WTC11 (cell line): Measurements from ENCODE around the gene MAGI2. TPM values are rescaled to one million over a fixed set of nuclear protein-coding genes. Genes with fewer than 3 reads are reported as not detected.

Experiments used
- ATAC-seq: fragments of 200-7000 bp; cut with Tn5 transposase; 2 replicates; pipeline ENCODE4 v1.10.0; 2021; ENCODE audit warnings: mild to moderate bottlenecking, moderate library complexity
- CTCF ChIA-PET: fragments of 300-600 bp; sonication (Branson Sonifier 250); formaldehyde crosslinking; loops from one replicate; lab custom pipeline; 2021; ENCODE audit warnings: antibody characterized with exemption; lab: Charles Lee
- POLR2A ChIA-PET: fragments of 350-600 bp; sonication (Branson Sonifier 250); formaldehyde crosslinking; loops from one replicate; lab custom pipeline; 2021; ENCODE audit warnings: antibody characterized with exemption; lab: Charles Lee
- DNase-seq: peaks from one replicate; pipeline ENCODE4 v3.0.0; 2021; ENCODE audit warnings: low spot score
- H3K27ac Mint-ChIP-seq: 2 replicates; pipeline ENCODE4 v1.8.0; 2021; ENCODE audit warnings: mixed read lengths
- H3K27me3 Mint-ChIP-seq: 2 replicates; pipeline ENCODE4 v1.8.0; 2021; ENCODE audit warnings: low read depth, mild to moderate bottlenecking, moderate library complexity, mixed read lengths
- H3K36me3 Mint-ChIP-seq: 2 replicates; pipeline ENCODE4 v1.8.0; 2021; ENCODE audit warnings: mixed read lengths
- H3K4me1 Mint-ChIP-seq: 2 replicates; pipeline ENCODE4 v1.8.0; 2022; ENCODE audit warnings: mixed read lengths
- H3K4me3 Mint-ChIP-seq: 2 replicates; pipeline ENCODE4 v1.8.0; 2021; ENCODE audit warnings: mild to moderate bottlenecking, moderate library complexity, mixed read lengths
- H3K9me3 Mint-ChIP-seq: 2 replicates; pipeline ENCODE4 v1.8.0; 2021; ENCODE audit warnings: mixed read lengths
- CREM ChIP-seq: sonication (generic); formaldehyde crosslinking; IDR thresholded peaks from 2 replicates; pipeline ENCODE4 v1.8.1; 2022; ENCODE audit warnings: mild to moderate bottlenecking, missing genetic modification reagents, moderate library complexity
- ETV6 ChIP-seq: sonication (generic); formaldehyde crosslinking; IDR thresholded peaks from 2 replicates; pipeline ENCODE4 v1.8.1; 2022; ENCODE audit warnings: mild to moderate bottlenecking, missing genetic modification reagents
- GRHL2 ChIP-seq: fragments of 250-450 bp; sonication (Bioruptor Pico); IDR thresholded peaks from 2 replicates; pipeline ENCODE4 v1.8.0; 2022; ENCODE audit warnings: mild to moderate bottlenecking, moderate library complexity; ENCODE audit not compliant: insufficient replicate concordance, severe bottlenecking
- MXD4 ChIP-seq: fragments of 250-450 bp; sonication (Bioruptor Pico); IDR thresholded peaks from 2 replicates; pipeline ENCODE4 v1.8.0; 2021; ENCODE audit warnings: mild to moderate bottlenecking, moderate library complexity, borderline replicate concordance
- NFATC4 ChIP-seq: fragments of 250-450 bp; sonication (Bioruptor Pico); IDR thresholded peaks from 2 replicates; pipeline ENCODE4 v1.9.0; 2021; ENCODE audit warnings: mild to moderate bottlenecking
- NR3C1 ChIP-seq: sonication (generic); formaldehyde crosslinking; conservative IDR thresholded peaks from 2 replicates; pipeline ENCODE4 v1.8.1; 2023; ENCODE audit warnings: low read depth, mild to moderate bottlenecking, missing genetic modification reagents
- OVOL2 ChIP-seq: fragments of 250-450 bp; sonication (Bioruptor Pico); IDR thresholded peaks from 2 replicates; pipeline ENCODE4 v1.9.0; 2021; ENCODE audit warnings: mild to moderate bottlenecking, borderline replicate concordance
- SOX15 ChIP-seq: fragments of 250-450 bp; sonication (Bioruptor Pico); IDR thresholded peaks from 2 replicates; pipeline ENCODE4 v1.9.0; 2021; ENCODE audit warnings: mild to moderate bottlenecking
- total RNA-seq: library from RNA; stranded (reverse); gene quantifications from 3 replicates; pipeline ENCODE4 v1.2.3, GENCODE V29; 2021
- TF ChIP-seq, protein P1 (sequence below): sonication (generic); formaldehyde crosslinking; IDR thresholded peaks from 2 replicates; pipeline ENCODE4 v1.8.1; 2023; ENCODE audit warnings: mild to moderate bottlenecking, missing genetic modification reagents, moderate library complexity
- TF ChIP-seq, protein P2 (sequence below): sonication (generic); formaldehyde crosslinking; IDR thresholded peaks from 2 replicates; pipeline ENCODE4 v1.8.0; 2022; ENCODE audit warnings: mild to moderate bottlenecking, missing genetic modification reagents
- TF ChIP-seq, protein P3 (sequence below): sonication (generic); formaldehyde crosslinking; IDR thresholded peaks from 2 replicates; pipeline ENCODE4 v1.8.0; 2022; ENCODE audit warnings: mild to moderate bottlenecking, missing genetic modification reagents
- TF ChIP-seq, protein P4 (sequence below): sonication (generic); formaldehyde crosslinking; IDR thresholded peaks from 2 replicates; pipeline ENCODE4 v1.8.0; 2022; ENCODE audit warnings: mild to moderate bottlenecking, missing genetic modification reagents
- TF ChIP-seq, protein P5 (sequence below): sonication (generic); formaldehyde crosslinking; IDR thresholded peaks from 2 replicates; pipeline ENCODE4 v1.8.1; 2022; ENCODE audit warnings: mild to moderate bottlenecking, missing genetic modification reagents, moderate library complexity, borderline replicate concordance
- TF ChIP-seq, protein P6 (sequence below): sonication (generic); formaldehyde crosslinking; IDR thresholded peaks from 2 replicates; pipeline ENCODE4 v1.8.1; 2023; ENCODE audit warnings: mild to moderate bottlenecking, moderate library complexity, missing genetic modification reagents

MAGI2 gene
- total RNA-seq, 1 experiment from 2014 or later, result 26.6 TPM

DNA sequence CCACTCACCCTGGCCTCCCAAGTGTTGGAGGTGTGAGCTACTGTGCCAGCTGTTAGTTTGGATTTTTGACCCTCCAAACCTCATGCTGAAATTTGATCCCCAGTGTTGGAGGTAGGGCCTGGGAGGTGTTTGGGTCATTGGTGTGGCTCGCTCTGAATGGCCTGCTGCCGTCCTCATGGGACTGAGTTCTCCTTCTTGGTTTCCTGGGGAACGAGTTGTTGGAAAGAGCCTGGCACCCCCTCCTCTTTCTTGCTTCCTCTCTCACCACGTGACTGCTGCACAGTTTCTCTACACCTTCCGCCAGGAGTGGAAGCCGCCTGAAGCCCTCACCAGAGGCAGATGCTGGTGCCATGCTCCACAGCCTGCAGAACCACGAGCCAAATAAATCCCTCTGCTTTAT lies 1401.4 kb downstream of the MAGI2 start:
- TF ChIP-seq ETV6 (CRISPR knock-in tag) (peak; percentile 72), MXD4 (CRISPR knock-in tag) (no peak)
- TF ChIP-seq, protein P1, sequence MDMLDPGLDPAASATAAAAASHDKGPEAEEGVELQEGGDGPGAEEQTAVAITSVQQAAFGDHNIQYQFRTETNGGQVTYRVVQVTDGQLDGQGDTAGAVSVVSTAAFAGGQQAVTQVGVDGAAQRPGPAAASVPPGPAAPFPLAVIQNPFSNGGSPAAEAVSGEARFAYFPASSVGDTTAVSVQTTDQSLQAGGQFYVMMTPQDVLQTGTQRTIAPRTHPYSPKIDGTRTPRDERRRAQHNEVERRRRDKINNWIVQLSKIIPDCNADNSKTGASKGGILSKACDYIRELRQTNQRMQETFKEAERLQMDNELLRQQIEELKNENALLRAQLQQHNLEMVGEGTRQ (CRISPR knock-in tag), result peak; percentile 94
- TF ChIP-seq, protein P2, sequence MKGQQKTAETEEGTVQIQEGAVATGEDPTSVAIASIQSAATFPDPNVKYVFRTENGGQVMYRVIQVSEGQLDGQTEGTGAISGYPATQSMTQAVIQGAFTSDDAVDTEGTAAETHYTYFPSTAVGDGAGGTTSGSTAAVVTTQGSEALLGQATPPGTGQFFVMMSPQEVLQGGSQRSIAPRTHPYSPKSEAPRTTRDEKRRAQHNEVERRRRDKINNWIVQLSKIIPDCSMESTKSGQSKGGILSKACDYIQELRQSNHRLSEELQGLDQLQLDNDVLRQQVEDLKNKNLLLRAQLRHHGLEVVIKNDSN (CRISPR knock-in tag), result peak; percentile 89
- TF ChIP-seq, protein P3, sequence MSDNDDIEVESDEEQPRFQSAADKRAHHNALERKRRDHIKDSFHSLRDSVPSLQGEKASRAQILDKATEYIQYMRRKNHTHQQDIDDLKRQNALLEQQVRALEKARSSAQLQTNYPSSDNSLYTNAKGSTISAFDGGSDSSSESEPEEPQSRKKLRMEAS (CRISPR knock-in tag), result peak; percentile 50; the same call in 1 of the 2 replicates
- TF ChIP-seq, protein P4, sequence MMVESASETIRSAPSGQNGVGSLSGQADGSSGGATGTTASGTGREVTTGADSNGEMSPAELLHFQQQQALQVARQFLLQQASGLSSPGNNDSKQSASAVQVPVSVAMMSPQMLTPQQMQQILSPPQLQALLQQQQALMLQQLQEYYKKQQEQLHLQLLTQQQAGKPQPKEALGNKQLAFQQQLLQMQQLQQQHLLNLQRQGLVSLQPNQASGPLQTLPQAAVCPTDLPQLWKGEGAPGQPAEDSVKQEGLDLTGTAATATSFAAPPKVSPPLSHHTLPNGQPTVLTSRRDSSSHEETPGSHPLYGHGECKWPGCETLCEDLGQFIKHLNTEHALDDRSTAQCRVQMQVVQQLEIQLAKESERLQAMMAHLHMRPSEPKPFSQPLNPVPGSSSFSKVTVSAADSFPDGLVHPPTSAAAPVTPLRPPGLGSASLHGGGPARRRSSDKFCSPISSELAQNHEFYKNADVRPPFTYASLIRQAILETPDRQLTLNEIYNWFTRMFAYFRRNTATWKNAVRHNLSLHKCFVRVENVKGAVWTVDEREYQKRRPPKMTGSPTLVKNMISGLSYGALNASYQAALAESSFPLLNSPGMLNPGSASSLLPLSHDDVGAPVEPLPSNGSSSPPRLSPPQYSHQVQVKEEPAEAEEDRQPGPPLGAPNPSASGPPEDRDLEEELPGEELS (CRISPR knock-in tag), result peak; percentile 45; the same call in 1 of the 2 replicates
- H3K36me3 Mint-ChIP-seq, result no peaks in the 10 kb centered on the region
- ChIA-PET POLR2A (no interaction called here), CTCF (interaction anchor here (0.6 to 6.2 kb wide), 5 partner anchors 11 to 1246 kb away, joined by 3 to 66 read pairs (median 5); no protein-coding TSS in a partner anchor)
- DNase-seq (peak; percentile 67), ATAC-seq (peak; percentile 99)
- H3K4me1 Mint-ChIP-seq, result peaks cover 35% of the 10 kb centered on the region
- H3K27ac Mint-ChIP-seq, result peak overlapping the region; percentile 98
- 0 out of 2 replicates have a peak overlapping the region, but pooled peaks have one; percentile 31 for H3K4me3 Mint-ChIP-seq
- H3K9me3 Mint-ChIP-seq, result no peaks in the 10 kb centered on the region
- no peaks in the 10 kb centered on the region for H3K27me3 Mint-ChIP-seq

DNA sequence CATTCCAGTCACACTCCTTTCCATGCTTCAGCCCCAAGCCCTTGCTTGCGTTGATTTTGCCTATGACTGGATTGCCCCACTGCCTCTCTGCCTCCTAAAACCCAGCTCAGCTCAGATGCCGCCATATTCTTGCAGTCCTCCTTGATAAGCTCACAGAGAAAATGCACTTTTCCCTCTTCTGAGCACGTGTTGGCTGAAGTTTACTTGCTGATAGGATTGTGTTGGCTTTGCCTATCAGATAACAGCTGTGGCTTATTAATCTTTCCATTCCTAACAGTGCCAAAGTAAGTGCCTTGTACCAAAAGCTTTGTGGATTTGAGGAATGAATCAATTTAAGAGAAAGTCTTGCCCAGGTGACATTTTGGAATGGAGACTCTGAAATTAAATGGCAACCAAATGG lies 1405.7 kb downstream of the MAGI2 start:
- ATAC-seq (no peak), DNase-seq (no peak)
- POLR2A ChIA-PET, result no interaction called here
- no peak overlapping the region for H3K4me3 Mint-ChIP-seq
- no peaks in the 10 kb centered on the region for H3K27me3 Mint-ChIP-seq
- H3K4me1 Mint-ChIP-seq, result peaks cover 19% of the 10 kb centered on the region
- no peak overlapping the region for H3K27ac Mint-ChIP-seq
- no peak for TF ChIP-seq GRHL2
- no peaks in the 10 kb centered on the region for H3K9me3 Mint-ChIP-seq
- CTCF ChIA-PET, result interaction anchor here (1.2 to 6.2 kb wide), 2 partner anchors 6 to 30 kb away, joined by 3 to 66 read pairs; no protein-coding TSS in a partner anchor
- no peaks in the 10 kb centered on the region for H3K36me3 Mint-ChIP-seq

DNA sequence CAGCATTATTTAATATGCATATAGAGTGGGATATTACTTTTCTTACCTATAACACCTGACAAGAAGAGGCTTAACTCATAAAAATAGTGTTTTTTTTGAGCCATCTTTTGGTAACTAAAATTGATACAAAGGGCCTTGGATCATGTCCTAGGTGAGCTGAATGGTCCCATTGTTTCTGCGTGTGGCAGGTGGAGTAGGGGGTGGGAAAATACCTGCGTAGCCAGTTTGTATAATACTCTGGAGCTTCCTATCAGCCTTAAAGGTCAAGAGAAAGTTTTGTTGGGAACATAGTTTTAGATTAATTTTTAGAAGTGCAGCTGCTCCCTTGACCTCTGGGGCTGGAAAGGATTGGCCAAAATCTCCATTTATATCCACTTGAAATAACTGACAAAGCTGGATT lies 1410.3 kb downstream of the MAGI2 start:
- Mint-ChIP-seq H3K27me3 (no peaks in the 10 kb centered on the region; the same call in 1 of the 2 replicates), H3K9me3 (no peaks in the 10 kb centered on the region), H3K4me1 (peaks cover 19% of the 10 kb centered on the region), H3K36me3 (no peaks in the 10 kb centered on the region), H3K4me3 (no peak overlapping the region)
- DNase-seq (no peak), ATAC-seq (no peak)
- TF ChIP-seq, protein P5, sequence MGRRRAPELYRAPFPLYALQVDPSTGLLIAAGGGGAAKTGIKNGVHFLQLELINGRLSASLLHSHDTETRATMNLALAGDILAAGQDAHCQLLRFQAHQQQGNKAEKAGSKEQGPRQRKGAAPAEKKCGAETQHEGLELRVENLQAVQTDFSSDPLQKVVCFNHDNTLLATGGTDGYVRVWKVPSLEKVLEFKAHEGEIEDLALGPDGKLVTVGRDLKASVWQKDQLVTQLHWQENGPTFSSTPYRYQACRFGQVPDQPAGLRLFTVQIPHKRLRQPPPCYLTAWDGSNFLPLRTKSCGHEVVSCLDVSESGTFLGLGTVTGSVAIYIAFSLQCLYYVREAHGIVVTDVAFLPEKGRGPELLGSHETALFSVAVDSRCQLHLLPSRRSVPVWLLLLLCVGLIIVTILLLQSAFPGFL (CRISPR knock-in tag), result no peak
- TF ChIP-seq, protein P6, sequence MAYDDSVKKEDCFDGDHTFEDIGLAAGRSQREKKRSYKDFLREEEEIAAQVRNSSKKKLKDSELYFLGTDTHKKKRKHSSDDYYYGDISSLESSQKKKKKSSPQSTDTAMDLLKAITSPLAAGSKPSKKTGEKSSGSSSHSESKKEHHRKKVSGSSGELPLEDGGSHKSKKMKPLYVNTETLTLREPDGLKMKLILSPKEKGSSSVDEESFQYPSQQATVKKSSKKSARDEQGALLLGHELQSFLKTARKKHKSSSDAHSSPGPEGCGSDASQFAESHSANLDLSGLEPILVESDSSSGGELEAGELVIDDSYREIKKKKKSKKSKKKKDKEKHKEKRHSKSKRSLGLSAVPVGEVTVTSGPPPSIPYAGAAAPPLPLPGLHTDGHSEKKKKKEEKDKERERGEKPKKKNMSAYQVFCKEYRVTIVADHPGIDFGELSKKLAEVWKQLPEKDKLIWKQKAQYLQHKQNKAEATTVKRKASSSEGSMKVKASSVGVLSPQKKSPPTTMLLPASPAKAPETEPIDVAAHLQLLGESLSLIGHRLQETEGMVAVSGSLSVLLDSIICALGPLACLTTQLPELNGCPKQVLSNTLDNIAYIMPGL (CRISPR knock-in tag), result no peak
- TF ChIP-seq NFATC4 (CRISPR knock-in tag), result no peak
- TF ChIP-seq SOX15, result no peak
- no peak for TF ChIP-seq OVOL2
- TF ChIP-seq CREM (CRISPR knock-in tag), result no peak
- TF ChIP-seq NR3C1 (CRISPR knock-in tag), result no peak
- TF ChIP-seq, all 79 proteins: peak for 0
- POLR2A ChIA-PET, result no interaction called here
- H3K27ac Mint-ChIP-seq, result no peak overlapping the region
- CTCF ChIA-PET, result interaction anchor here (1.3 to 8.6 kb wide), 3 partner anchors 8 to 53 kb away, joined by 6 to 111 read pairs (median 66); no protein-coding TSS in a partner anchor
